PC-3 (cell line): ENCODE data around the gene ZNF189.

ENCODE experiments used
- EZH2 ChIP-seq: fragments of 300-600 bp; sonication (generic); IDR thresholded peaks from one replicate; pipeline ENCODE4 v1.6.1; 2017; ENCODE audit warnings: antibody characterized with exemption, mild to moderate bottlenecking, low read length; ENCODE audit not compliant: unreplicated experiment
- EZH2phosphoT487 ChIP-seq: fragments of 300-600 bp; sonication (generic); IDR thresholded peaks from 2 replicates; pipeline ENCODE4 v1.6.1; 2018; ENCODE audit warnings: mild to moderate bottlenecking, antibody characterized with exemption, low read length, borderline replicate concordance
- TF ChIP-seq, protein P1 (sequence below): fragments of 300-600 bp; sonication (generic); conservative IDR thresholded peaks from 2 replicates; pipeline ENCODE4 v1.5.1; 2017; ENCODE audit warnings: antibody characterized with exemption, low read depth, mild to moderate bottlenecking, low read length

DNA sequence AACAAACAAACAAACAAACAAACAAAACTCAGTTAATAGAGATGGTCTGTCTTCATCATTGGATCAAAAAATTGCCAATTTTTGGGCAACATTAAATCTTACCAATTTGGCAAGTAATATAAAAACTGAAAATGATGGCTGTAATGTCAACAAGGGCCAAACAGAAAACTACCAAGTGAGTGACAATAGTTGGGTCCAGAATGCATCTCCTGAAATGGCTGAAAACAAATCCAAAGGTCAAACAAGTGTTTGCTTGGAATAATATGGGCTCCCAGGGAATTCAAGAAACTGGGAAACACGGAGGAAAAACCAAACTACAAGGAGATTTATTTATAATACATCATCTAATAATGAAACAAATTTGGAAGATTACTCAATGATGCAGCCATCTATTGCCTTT lies 39.0 kb upstream of the ZNF189 start:
- TF ChIP-seq, protein P1, sequence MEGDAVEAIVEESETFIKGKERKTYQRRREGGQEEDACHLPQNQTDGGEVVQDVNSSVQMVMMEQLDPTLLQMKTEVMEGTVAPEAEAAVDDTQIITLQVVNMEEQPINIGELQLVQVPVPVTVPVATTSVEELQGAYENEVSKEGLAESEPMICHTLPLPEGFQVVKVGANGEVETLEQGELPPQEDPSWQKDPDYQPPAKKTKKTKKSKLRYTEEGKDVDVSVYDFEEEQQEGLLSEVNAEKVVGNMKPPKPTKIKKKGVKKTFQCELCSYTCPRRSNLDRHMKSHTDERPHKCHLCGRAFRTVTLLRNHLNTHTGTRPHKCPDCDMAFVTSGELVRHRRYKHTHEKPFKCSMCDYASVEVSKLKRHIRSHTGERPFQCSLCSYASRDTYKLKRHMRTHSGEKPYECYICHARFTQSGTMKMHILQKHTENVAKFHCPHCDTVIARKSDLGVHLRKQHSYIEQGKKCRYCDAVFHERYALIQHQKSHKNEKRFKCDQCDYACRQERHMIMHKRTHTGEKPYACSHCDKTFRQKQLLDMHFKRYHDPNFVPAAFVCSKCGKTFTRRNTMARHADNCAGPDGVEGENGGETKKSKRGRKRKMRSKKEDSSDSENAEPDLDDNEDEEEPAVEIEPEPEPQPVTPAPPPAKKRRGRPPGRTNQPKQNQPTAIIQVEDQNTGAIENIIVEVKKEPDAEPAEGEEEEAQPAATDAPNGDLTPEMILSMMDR: no peak
- TF ChIP-seq EZH2 (no peak), EZH2phosphoT487 (no peak)
